HG02943 (cell line): ENCODE measurements around the gene BNIP3.

Experiments used
- ATAC-seq: cut with Tn5 transposase; IDR thresholded peaks from one replicate; pipeline ENCODE4 v1.9.1; 2021; ENCODE audit warnings: mild to moderate bottlenecking, low read depth, moderate library complexity; ENCODE audit not compliant: unreplicated experiment

BNIP3 gene, protein sequence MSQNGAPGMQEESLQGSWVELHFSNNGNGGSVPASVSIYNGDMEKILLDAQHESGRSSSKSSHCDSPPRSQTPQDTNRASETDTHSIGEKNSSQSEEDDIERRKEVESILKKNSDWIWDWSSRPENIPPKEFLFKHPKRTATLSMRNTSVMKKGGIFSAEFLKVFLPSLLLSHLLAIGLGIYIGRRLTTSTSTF

DNA sequence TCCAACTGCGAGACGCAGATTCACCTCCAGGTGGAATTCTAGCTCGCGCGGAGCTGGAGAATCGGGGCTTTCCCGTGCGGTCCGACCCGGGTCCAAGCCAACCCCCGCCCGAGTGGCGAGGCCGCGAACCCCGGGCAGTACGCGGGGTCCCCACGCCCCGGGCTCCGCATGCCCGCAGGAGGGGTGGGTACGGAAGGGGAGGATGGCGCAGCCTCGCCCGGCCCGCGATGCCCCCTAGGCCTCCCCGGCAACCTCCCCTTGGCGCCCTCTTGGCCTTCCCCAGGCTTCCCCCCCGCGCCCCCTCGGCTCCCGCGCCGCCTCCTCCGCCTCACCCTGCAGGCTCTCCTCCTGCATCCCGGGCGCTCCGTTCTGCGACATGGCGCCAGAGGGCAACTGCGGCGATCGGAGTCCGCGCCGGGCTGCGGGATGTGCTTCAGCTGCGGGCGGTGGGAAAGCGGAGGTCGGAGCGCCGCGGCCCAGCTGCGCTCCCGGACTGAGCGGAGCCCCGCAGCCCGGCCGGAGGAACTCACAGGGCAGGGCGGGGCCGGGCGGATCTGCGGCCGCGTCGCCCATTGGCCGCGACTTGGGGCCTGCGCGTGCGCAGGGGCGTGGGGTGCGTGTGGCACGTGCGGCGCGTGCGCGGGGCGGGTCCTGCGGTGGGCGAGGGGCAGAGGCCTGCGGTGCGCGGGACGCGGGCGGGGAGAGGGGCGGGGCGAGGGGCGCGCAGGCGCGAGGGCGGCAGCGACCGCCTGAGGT lies at the start of gene BNIP3:
TSS of gene BNIP3 (minus strand) at position 495 of the 756 bp plus-strand sequence. CDS start at position 378, 117 bp downstream.
- peak; percentile 87 for ATAC-seq

- no peak for ATAC-seq
Observed at GRCh38 chr10:132030898-132031463, 49.3 kb upstream of the BNIP3 start.

- no peak for ATAC-seq
Observed at GRCh38 chr10:132028706-132029105, 47.0 kb upstream of the BNIP3 start.

DNA sequence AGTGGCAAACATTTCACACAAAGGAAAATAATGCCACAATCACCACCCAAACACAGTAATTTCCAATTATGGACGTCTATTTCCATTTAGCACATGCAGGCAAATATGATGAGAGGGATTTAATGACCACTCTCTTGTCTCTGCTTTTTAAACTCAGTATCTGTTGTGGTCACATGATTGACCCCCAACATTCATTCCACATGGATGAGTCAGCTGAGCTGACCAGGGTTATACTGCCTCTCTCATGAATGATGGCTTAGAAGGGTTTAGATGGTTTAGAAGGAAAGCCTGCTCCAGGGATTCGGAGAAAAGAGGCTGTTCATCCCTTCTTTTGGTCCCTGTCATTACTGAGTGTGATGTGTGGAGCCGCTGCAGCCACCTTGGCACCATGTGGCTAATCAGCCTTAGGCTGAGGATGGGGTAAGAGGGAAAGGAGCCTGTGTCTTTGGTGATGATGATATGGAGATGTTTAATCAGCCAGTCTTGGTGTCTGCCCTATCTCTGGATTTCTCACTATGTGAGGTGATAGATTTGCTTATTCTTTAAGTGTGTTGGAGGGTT lies 45.8 kb upstream of the BNIP3 start:
- no peak for ATAC-seq

GRCh38 chr10:132023092-132023811 lies 41.5 kb upstream of the BNIP3 start:
- ATAC-seq = no peak

DNA sequence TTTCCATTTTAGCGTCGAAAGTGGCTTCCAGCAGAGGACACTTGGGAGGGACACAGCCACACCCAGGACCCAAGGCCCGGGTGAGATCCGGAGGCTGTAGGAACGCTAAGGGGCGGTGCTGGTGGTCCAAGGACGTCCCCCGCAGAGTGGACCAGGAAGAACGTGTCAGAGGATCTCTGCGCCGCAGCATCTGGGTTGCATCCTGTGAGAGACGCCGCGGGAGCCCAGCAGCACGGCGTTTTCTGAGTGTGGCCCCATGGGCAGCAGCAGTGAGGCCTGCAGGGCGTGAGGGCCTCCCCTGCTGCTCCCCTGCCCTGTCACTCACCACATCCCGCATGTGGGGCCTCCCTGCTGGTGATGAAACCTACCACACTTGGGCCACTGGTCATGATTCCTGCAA lies 40.5 kb upstream of the BNIP3 start:
- no peak for ATAC-seq

GRCh38 chr10:132021504-132022143 lies 39.9 kb upstream of the BNIP3 start:
- no peak for ATAC-seq

DNA sequence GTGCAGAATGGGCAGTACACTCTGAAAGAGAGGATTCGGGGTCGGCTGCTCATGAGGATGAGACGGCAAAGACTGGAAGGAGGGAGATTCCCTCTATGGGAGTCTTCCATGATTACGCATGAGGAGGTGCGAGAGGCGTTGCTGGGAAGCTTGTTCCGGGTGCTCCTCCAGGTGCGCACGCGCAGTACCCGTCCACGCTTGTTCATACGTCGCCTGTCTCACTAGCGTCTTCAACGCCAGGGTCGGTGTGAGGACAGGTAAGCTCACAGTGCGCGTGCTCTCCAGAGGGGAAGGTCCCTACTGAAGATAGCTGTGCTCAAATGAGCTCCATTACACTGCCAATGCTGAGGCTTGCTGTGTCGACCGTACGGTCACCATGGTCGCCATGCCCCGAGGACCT lies 39.3 kb upstream of the BNIP3 start:
- ATAC-seq = no peak

GRCh38 chr10:132020456-132020855 lies 38.7 kb upstream of the BNIP3 start:
- ATAC-seq = no peak

DNA sequence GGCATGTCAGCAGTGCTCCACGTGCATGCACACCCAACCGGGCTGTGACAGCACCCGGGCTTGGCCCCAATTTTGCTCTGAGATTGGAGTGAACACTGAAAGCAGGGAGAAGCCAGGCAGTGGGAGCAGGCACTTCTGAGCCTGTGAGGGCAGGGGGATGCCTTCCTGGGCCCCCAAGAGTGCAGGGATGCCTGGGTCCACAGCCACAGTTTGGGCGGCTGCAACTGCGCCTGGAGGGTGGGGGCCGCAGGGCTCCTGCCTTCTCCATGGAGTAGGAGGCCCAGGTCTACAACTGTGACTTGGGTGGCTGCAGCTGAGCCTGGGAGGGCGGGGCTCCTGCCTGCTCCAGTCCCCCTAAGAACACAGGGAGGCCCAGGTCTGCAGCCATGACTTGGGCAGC lies 37.6 kb upstream of the BNIP3 start:
- no peak for ATAC-seq

DNA sequence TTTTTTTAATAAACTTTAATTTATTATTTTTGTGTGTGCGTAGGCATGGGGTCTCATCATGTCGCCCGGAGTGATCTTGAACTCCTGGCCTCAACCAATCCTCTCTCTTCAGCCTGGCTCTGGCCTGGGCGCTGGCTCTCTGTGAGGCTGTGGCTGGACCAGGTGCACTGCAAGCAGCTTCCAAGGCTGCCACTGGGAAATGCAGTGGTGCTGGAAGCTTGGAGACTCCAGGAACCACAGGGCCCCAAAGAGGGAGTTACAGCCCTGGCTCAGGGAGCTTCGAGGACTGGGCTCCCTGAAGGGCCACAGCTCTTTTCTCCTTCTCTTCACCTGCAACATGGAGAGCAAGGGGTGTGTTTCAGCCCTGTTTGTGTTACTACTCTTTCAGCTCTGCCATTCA lies 36.7 kb upstream of the BNIP3 start:
- ATAC-seq = no peak

DNA sequence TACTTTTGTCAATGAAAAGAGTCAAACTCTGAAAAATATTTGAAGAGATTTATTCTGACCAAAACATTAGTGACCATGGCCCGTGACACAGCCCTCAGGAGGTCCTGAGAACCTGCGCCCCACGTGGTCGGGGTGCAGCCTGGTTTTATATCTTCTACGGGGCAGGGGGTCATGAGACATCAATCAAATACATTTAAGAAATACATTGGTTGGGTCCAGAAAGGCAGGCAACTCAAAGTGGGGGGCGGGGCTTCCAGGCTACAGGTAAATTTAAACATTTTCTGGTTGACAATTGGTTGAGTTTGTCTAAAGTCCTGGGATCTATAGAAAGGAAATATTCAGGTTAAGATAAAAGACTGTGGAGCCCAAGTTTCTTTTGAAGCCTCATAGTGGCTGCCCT lies 34.8 kb upstream of the BNIP3 start:
- ATAC-seq = no peak

GRCh38 chr10:132011445-132011844 lies 29.7 kb upstream of the BNIP3 start:
- no peak for ATAC-seq

GRCh38 chr10:132011024-132011423 lies 29.3 kb upstream of the BNIP3 start:
- no peak for ATAC-seq

GRCh38 chr10:132010483-132010882 lies 28.8 kb upstream of the BNIP3 start:
- ATAC-seq = no peak

GRCh38 chr10:132009575-132009974 lies 27.9 kb upstream of the BNIP3 start:
- ATAC-seq = no peak

DNA sequence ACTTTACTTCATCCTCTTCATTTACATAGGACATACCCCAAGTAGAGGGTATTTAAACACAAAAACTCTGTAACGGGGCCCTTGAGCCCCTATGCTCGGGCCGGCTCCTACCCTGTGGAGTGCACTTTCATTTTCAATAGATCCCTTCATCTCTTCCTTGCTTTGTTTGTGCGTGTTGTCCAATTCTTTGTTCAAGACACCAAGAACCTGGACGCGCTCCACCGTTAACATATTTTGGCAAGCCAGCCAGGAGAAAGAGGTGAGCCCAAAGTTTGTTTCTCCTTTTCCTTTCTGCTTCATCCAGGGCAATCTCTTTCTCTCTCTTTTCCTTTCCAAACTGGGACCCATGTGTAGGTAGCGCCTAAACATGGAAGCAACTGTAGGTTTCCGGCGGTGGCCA lies 26.0 kb upstream of the BNIP3 start:
- no peak for ATAC-seq

- no peak for ATAC-seq
Observed at GRCh38 chr10:132006966-132007365, 25.2 kb upstream of the BNIP3 start.

DNA sequence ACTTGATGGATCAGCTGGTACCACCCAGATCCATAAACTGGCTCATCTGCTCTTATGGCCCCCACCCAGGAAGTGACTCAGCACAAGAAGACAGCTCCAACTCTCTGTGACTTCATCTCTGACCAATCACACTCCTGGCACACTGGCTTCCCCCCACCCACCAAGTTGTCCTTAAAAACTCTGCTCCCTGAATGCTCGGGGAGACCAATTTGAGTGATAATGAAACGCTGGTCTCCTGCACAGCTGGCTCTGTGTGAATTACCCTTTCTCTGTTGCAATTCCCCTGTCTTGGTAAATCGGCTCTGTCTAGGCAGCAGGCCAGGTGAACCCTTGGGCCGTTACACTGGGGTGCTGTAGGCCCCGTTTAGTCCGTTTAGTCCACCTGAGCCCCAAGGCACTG lies 23.4 kb upstream of the BNIP3 start:
- ATAC-seq = no peak

- ATAC-seq = no peak
Observed at GRCh38 chr10:132004052-132004451, 22.3 kb upstream of the BNIP3 start.
